Measurements from ENCODE around the gene IKZF2. TPM values are rescaled to one million over a fixed set of nuclear protein-coding genes. Genes with fewer than 3 reads are reported as not detected.

Gene IKZF2
- total RNA-seq, 1 donor from 2014 or later = 18.9 TPM

GRCh38 chr2:213157242-213157641 lies 5.8 kb upstream of the IKZF2 start:
- Mint-ChIP-seq H3K27ac (ENCODE audit: unreplicated experiment) (no peak overlapping the region), H3K4me3 (ENCODE audit: unreplicated experiment) (no peak overlapping the region), H3K9me3 (ENCODE audit: unreplicated experiment) (no peaks in the 10 kb centered on the region), H3K27me3 (ENCODE audit: unreplicated experiment) (no peaks in the 10 kb centered on the region), H3K36me3 (ENCODE audit: unreplicated experiment) (no peaks in the 10 kb centered on the region), H3K4me1 (ENCODE audit: unreplicated experiment) (peaks cover 27% of the 10 kb centered on the region)
- no peak for TF ChIP-seq CTCF (IDR thresholded peaks at IDR 0.05)
- no peak for DNase-seq (ENCODE audit: extremely low spot score, unreplicated experiment)

DNA sequence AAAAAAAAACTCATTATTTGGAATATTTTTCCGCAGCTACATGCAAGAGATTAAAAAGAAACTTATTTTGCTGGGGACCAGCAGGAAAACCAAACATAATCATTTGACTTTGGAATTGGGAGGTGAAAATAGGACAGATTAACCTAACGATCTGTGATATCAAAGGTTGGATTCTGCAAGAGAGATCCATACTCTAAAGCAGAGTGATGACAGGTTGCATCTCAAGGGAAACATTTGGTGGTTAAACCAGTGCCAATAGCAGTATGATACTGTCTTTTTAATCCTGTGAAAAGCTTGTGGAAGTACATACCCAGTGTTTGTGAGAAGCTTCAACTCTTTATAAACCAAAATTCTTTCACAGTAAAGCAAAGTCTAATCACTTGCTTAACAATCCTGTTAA lies 5.3 kb upstream of the IKZF2 start:
- no peak overlapping the region for H3K27ac Mint-ChIP-seq (ENCODE audit: unreplicated experiment)

DNA sequence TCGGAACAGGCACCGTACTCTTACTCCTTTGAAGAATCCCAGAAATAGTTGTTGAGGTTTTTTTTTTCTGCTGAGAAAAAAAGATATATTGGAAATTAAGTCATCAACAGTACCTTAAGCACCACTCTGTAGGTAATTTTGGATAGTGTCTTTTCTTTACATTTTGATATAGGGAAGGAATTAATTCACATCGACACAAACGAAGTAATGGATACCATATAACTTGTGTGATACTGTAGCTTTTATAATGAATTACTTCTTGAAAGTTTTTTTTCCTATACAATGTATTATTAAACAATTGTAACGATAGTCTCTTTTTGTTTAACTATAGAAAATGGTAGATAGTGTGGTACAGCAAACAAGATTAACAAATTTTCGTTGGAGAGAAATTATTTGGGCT lies 1.5 kb upstream of the IKZF2 start:
- Mint-ChIP-seq H3K9me3 (ENCODE audit: unreplicated experiment) (no peaks in the 10 kb centered on the region), H3K27me3 (ENCODE audit: unreplicated experiment) (no peaks in the 10 kb centered on the region), H3K27ac (ENCODE audit: unreplicated experiment) (peak overlapping the region; percentile 96), H3K36me3 (ENCODE audit: unreplicated experiment) (no peaks in the 10 kb centered on the region), H3K4me1 (ENCODE audit: unreplicated experiment) (peaks cover 37% of the 10 kb centered on the region), H3K4me3 (ENCODE audit: unreplicated experiment) (peak overlapping the region; percentile 74)
- DNase-seq (ENCODE audit: extremely low spot score, unreplicated experiment) = no peak
- no peak for TF ChIP-seq CTCF (IDR thresholded peaks at IDR 0.05)

More for the DNA sequence above, 5.3 kb upstream of the IKZF2 start:
- Mint-ChIP-seq H3K4me3 (ENCODE audit: unreplicated experiment) (no peak overlapping the region), H3K36me3 (ENCODE audit: unreplicated experiment) (no peaks in the 10 kb centered on the region), H3K4me1 (ENCODE audit: unreplicated experiment) (peaks cover 22% of the 10 kb centered on the region), H3K9me3 (ENCODE audit: unreplicated experiment) (no peaks in the 10 kb centered on the region), H3K27me3 (ENCODE audit: unreplicated experiment) (no peaks in the 10 kb centered on the region)
- DNase-seq (ENCODE audit: extremely low spot score, unreplicated experiment) = no peak
- no peak for TF ChIP-seq CTCF (IDR thresholded peaks at IDR 0.05)

DNA sequence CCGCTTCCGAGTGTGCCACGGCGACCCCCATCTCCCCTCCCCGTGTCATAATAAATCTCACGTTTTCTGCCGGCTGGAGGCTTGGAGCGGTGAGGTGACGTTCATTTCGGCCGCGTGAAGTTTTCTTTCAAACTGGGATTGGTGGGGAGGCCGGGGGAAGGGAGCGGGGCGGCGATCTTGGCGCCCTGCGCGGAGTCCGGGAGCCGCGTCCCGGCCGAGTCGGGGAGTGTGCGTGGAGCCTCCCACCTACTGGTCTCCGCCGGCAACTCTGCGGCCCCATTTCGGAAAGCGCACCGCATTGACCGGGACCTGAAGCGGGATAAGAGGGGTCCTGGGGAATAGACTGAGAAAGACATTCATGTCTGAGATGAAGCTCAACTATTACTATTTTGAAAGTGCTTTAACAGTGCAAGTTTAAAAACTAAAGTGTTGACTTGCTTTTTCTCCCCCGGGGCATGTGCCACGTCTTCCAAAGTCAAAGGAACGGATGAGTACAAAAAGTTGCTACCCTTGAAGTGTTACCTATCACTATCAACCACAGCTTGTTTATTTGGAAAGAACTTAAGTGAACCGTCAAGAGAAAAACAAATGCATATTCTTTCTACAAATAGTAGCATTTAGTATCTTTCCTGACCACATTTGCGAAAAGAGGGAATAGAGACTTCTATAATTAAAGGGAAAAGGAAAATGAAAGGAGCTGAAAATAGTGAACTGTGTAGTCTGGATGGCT lies 818 bp upstream of the IKZF2 start:
- Mint-ChIP-seq H3K9me3 (ENCODE audit: unreplicated experiment) (no peaks in the 10 kb centered on the region), H3K36me3 (ENCODE audit: unreplicated experiment) (peaks cover under 1% of the 10 kb centered on the region), H3K27ac (ENCODE audit: unreplicated experiment) (peak overlapping the region; percentile 96), H3K27me3 (ENCODE audit: unreplicated experiment) (no peaks in the 10 kb centered on the region), H3K4me1 (ENCODE audit: unreplicated experiment) (peaks cover 40% of the 10 kb centered on the region), H3K4me3 (ENCODE audit: unreplicated experiment) (peak overlapping the region; percentile 74)
- TF ChIP-seq CTCF (IDR thresholded peaks at IDR 0.05) = peak; percentile 58
- DNase-seq (ENCODE audit: extremely low spot score, unreplicated experiment) = peak; percentile 92

GRCh38 chr2:213150315-213151097 lies 906 bp downstream of the IKZF2 start:
- DNase-seq (ENCODE audit: extremely low spot score, unreplicated experiment) = no peak
- H3K4me3 Mint-ChIP-seq (ENCODE audit: unreplicated experiment) = peak overlapping the region; percentile 89

More at GRCh38 chr2:213150315-213151097, 906 bp downstream of the IKZF2 start:
- H3K4me1 Mint-ChIP-seq (ENCODE audit: unreplicated experiment) = peaks cover 49% of the 10 kb centered on the region
- TF ChIP-seq CTCF (IDR thresholded peaks at IDR 0.05) = no peak
- H3K9me3 Mint-ChIP-seq (ENCODE audit: unreplicated experiment) = no peaks in the 10 kb centered on the region
- peaks cover 2% of the 10 kb centered on the region for H3K36me3 Mint-ChIP-seq (ENCODE audit: unreplicated experiment)
- no peaks in the 10 kb centered on the region for H3K27me3 Mint-ChIP-seq (ENCODE audit: unreplicated experiment)
- peak overlapping the region; percentile 91 for H3K27ac Mint-ChIP-seq (ENCODE audit: unreplicated experiment)

Data from osteocyte (in vitro differentiated cells).